Coronary artery (tissue), 2 donors: ENCODE results near the gene RAB3GAP2.
"Not testable (repeated sequence)": the region's sequence is repeated elsewhere in the genome, so short reads cannot be mapped to it uniquely, and the experiment has no call there.

ENCODE experiments used
- DNase-seq: peaks from one replicate; pipeline ENCODE4 v3.0.0-alpha.2; 2017; ENCODE audit warnings: low spot score
- H3K27ac ChIP-seq, 2 donors: fragments of 200-600 bp; sonication (generic); one replicate each; pipeline ENCODE4 v1.5.1; 2016 to 2019
- H3K4me3 ChIP-seq: fragments of 200-600 bp; sonication (generic); 2 replicates; pipeline ENCODE4 v1.5.1; 2016; ENCODE audit warnings: mild to moderate bottlenecking, moderate library complexity
- TF ChIP-seq, protein P1 (sequence below): fragments of 200-600 bp; sonication (generic); IDR thresholded peaks from one replicate; pipeline ENCODE4 v1.5.1; 2019; ENCODE audit warnings: antibody characterized with exemption

The RAB3GAP2 gene

GRCh38 chr1:220251272-220251671 is 21.0 kb downstream of the RAB3GAP2 start:
- DNase-seq = no peak
- Histone ChIP-seq H3K4me3 (no peak overlapping the region), H3K27ac (no peak overlapping the region)
- TF ChIP-seq, protein P1, sequence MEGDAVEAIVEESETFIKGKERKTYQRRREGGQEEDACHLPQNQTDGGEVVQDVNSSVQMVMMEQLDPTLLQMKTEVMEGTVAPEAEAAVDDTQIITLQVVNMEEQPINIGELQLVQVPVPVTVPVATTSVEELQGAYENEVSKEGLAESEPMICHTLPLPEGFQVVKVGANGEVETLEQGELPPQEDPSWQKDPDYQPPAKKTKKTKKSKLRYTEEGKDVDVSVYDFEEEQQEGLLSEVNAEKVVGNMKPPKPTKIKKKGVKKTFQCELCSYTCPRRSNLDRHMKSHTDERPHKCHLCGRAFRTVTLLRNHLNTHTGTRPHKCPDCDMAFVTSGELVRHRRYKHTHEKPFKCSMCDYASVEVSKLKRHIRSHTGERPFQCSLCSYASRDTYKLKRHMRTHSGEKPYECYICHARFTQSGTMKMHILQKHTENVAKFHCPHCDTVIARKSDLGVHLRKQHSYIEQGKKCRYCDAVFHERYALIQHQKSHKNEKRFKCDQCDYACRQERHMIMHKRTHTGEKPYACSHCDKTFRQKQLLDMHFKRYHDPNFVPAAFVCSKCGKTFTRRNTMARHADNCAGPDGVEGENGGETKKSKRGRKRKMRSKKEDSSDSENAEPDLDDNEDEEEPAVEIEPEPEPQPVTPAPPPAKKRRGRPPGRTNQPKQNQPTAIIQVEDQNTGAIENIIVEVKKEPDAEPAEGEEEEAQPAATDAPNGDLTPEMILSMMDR = no peak

GRCh38 chr1:220250681-220251080 is 21.6 kb downstream of the RAB3GAP2 start:
- no peak for DNase-seq
- Histone ChIP-seq H3K27ac (no peak overlapping the region), H3K4me3 (no peak overlapping the region)
- TF ChIP-seq, protein P1 = no peak

DNA sequence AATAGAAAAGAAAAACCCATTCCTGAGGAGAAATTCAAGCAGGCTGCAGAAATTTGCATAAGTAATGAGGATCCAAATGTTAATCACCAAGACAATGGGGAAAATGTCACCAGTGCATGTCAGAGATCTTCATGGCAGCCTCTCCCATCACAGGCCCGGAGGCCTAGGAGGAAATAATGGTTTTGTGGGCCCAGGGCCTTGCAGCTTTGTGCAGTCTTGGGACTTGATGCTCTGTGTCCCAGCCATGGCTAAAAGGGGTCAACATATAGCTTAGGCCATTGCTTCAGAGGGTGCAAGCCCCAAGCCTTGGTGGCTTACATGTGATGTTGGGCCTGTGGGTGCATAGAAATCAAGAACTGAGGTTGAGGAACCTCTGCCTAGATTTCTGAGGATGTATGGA is 22.7 kb downstream of the RAB3GAP2 start:
- no peak for DNase-seq
- H3K4me3 ChIP-seq = no peak overlapping the region
- TF ChIP-seq, protein P1 = no peak
- no peak overlapping the region for H3K27ac ChIP-seq

- DNase-seq, H3K4me3 ChIP-seq, H3K27ac ChIP-seq: not testable (repeated sequence)
Observed at GRCh38 chr1:220248715-220249265, 23.5 kb downstream of the RAB3GAP2 start.

DNA sequence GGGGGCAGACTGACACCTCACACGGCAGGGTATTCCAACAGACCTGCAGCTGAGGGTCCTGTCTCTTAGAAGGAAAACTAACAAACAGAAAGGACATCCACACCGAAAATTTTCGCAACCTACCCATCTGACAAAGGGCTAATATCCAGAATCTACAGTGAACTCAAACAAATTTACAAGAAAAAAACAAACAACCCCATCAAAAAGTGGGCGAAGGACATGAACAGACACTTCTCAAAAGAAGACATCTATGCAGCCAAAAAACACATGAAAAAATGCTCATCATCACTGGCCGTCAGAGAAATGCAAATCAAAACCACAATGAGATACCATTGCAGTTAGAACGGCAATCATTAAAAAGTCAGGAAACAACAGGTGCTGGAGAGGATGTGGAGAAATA is 26.4 kb downstream of the RAB3GAP2 start:
- not testable (repeated sequence) for H3K4me3 ChIP-seq, DNase-seq, H3K27ac ChIP-seq

GRCh38 chr1:220243947-220244346 is 28.3 kb downstream of the RAB3GAP2 start:
- TF ChIP-seq, protein P1 = no peak

GRCh38 chr1:220241072-220241663 is 31.1 kb downstream of the RAB3GAP2 start:
- Histone ChIP-seq H3K27ac (no peak overlapping the region), H3K4me3 (no peak overlapping the region)
- DNase-seq = no peak
- TF ChIP-seq, protein P1 = no peak

More at GRCh38 chr1:220243947-220244346, 28.3 kb downstream of the RAB3GAP2 start:
- Histone ChIP-seq H3K4me3 (no peak overlapping the region), H3K27ac (no peak overlapping the region)
- DNase-seq = no peak

- H3K4me3 ChIP-seq = no peak overlapping the region
- TF ChIP-seq, protein P1 = no peak
- DNase-seq = no peak
- no peak overlapping the region for H3K27ac ChIP-seq
Observed at GRCh38 chr1:220239966-220240365, 32.3 kb downstream of the RAB3GAP2 start.
